ENCODE measurements around the gene STARD6.

GRCh38 chr18:54387631-54388030, 30.0 kb upstream of the STARD6 start:
- TF ChIP-seq POLR2A (IDR thresholded peaks at IDR 0.05): no peak
- TF ChIP-seq, protein P1, sequence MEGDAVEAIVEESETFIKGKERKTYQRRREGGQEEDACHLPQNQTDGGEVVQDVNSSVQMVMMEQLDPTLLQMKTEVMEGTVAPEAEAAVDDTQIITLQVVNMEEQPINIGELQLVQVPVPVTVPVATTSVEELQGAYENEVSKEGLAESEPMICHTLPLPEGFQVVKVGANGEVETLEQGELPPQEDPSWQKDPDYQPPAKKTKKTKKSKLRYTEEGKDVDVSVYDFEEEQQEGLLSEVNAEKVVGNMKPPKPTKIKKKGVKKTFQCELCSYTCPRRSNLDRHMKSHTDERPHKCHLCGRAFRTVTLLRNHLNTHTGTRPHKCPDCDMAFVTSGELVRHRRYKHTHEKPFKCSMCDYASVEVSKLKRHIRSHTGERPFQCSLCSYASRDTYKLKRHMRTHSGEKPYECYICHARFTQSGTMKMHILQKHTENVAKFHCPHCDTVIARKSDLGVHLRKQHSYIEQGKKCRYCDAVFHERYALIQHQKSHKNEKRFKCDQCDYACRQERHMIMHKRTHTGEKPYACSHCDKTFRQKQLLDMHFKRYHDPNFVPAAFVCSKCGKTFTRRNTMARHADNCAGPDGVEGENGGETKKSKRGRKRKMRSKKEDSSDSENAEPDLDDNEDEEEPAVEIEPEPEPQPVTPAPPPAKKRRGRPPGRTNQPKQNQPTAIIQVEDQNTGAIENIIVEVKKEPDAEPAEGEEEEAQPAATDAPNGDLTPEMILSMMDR (IDR thresholded peaks at IDR 0.05): no peak

Measured in uterus (tissue), 2 donors.